HepG2 (cell line): ENCODE results near the gene GPR25. TPM values are rescaled to one million over a fixed set of nuclear protein-coding genes. Genes with fewer than 3 reads are reported as not detected.

Experiments used
- ATF3 ChIP-seq: sonication (generic); formaldehyde crosslinking; IDR thresholded peaks from 2 replicates; pipeline ENCODE4 v1.4.0; 2020; ENCODE audit warnings: missing genetic modification reagents
- HOXD1 ChIP-seq: sonication (generic); formaldehyde crosslinking; IDR thresholded peaks from 2 replicates; pipeline ENCODE4 v1.5.0; 2020; ENCODE audit warnings: missing genetic modification reagents
- KDM1A ChIP-seq: IDR thresholded peaks from 2 replicates; pipeline ENCODE4 v1.6.1; 2016; ENCODE audit warnings: missing compliant biosample characterization
- MTA1 ChIP-seq: sonication (generic); formaldehyde crosslinking; IDR thresholded peaks from 2 replicates; pipeline ENCODE4 v1.4.0; 2020; ENCODE audit warnings: missing genetic modification reagents, mild to moderate bottlenecking, borderline replicate concordance
- MYC ChIP-seq: sonication (generic); formaldehyde crosslinking; IDR thresholded peaks from 2 replicates; pipeline ENCODE4 v1.9.0; 2021; ENCODE audit warnings: missing genetic modification reagents, borderline replicate concordance
- ZFP1 ChIP-seq: IDR thresholded peaks from 2 replicates; pipeline ENCODE4 v1.6.1; 2016
- ZNF281 ChIP-seq: sonication (generic); formaldehyde crosslinking; IDR thresholded peaks from 2 replicates; pipeline ENCODE4 v1.4.0; 2020; ENCODE audit warnings: missing genetic modification reagents, borderline replicate concordance
- ZNF350 ChIP-seq: sonication (generic); formaldehyde crosslinking; IDR thresholded peaks from 2 replicates; pipeline ENCODE4 v1.4.0; 2020; ENCODE audit warnings: mild to moderate bottlenecking, low read depth, missing genetic modification reagents, borderline replicate concordance
- ZNF563 ChIP-seq: sonication (generic); formaldehyde crosslinking; IDR thresholded peaks from 2 replicates; pipeline ENCODE4 v1.8.0; 2022; ENCODE audit warnings: mild to moderate bottlenecking, moderate library complexity, missing genetic modification reagents
- polyA plus RNA-seq, 8 experiments: library from polyadenylated mRNA; depleted of rRNA in 3 of 8; stranded (reverse) in 7 of 8; unstranded in 1 of 8; fragments of >200 nt; fragmentation: Illumina TruSeq in 4 of 8; extraction: Trizol in 4 of 8; gene quantifications; 2 replicates each; pipeline versions ENCODE4 v1.2.1 to v1.2.3, GENCODE V29; 2011 to 2016; ENCODE audit warnings: low read depth in 4 of 8, missing spikeins in 1 of 8, mixed read lengths in 1 of 8; ENCODE audit not compliant: insufficient read depth in 1 of 8
- total RNA-seq, 5 experiments: library from RNA; depleted of rRNA; stranded (reverse); fragments of >200 nt; fragmentation: Illumina TruSeq; extraction: Trizol; gene quantifications; 2 replicates each; pipeline ENCODE4 v1.2.3, GENCODE V29; 2016; ENCODE audit warnings: low read depth in 1 of 5

Gene GPR25
- total and polyA plus RNA-seq, 2 of the 13 experiments (the other 11 are each of a cell fraction or from before 2014, with no cell fraction given), result not detected

- TF ChIP-seq MYC (CRISPR knock-in tag) (peak; percentile 60; the same call in 1 of the 2 replicates), ZNF563 (CRISPR knock-in tag) (no peak), ZFP1 (no peak), ZNF350 (peak; percentile 28; the same call in 1 of the 2 replicates), HOXD1 (CRISPR knock-in tag) (no peak), MTA1 (peak; percentile 77; the same call in 1 of the 2 replicates), KDM1A (CRISPR knock-in tag) (no peak), ZNF281 (CRISPR knock-in tag) (peak; percentile 66; the same call in 1 of the 2 replicates), ATF3 (CRISPR knock-in tag) (0 out of 2 replicates have a peak, but pooled peaks have one; percentile 11)
These were observed 26.7 kb downstream of the GPR25 start (continued) for GRCh38 chr1:200899451-200899915.
